H1 (cell line): ENCODE results near the gene LHX5.

Source experiments
- CBX8 ChIP-seq: fragments of 300-800, 300-1000 bp; sonication (generic); IDR thresholded peaks from 2 replicates; pipeline ENCODE4 v1.7.1; 2016; ENCODE audit warnings: low read depth, low read length, borderline replicate concordance
- CHD2 ChIP-seq: IDR thresholded peaks from 2 replicates; pipeline ENCODE4 v1.6.1; 2012; ENCODE audit warnings: low read length, improper control_type of control experiment
- EP300 ChIP-seq, 2 experiments: IDR thresholded peaks; 1 replicate in 1 of 2; 2 replicates in 1 of 2; pipeline ENCODE4 v1.6.1; 2011 to 2012; ENCODE audit warnings: low read depth in 2 of 2, low read length in 2 of 2, mild to moderate bottlenecking in 2 of 2, borderline replicate concordance in 1 of 2, inconsistent platforms in 1 of 2, moderate library complexity in 1 of 2
- EZH2 ChIP-seq: fragments of 200-600 bp; sonication (generic); IDR thresholded peaks from 2 replicates; pipeline ENCODE4 v1.7.1; 2012; ENCODE audit warnings: low read depth, mild to moderate bottlenecking, moderate library complexity, low read length, inconsistent platforms; ENCODE audit not compliant: severe bottlenecking
- HDAC2 ChIP-seq, 2 experiments: fragments of 300-600 bp in 1 of 2; sonication (generic) in 1 of 2; IDR thresholded peaks; 2 replicates each; pipeline ENCODE4 v1.6.1; 2011 to 2012; ENCODE audit warnings: low read depth in 2 of 2, low read length in 2 of 2, mild to moderate bottlenecking in 2 of 2, moderate library complexity in 2 of 2, borderline replicate concordance in 1 of 2, inconsistent platforms in 1 of 2
- JUND ChIP-seq: IDR thresholded peaks from 2 replicates; pipeline ENCODE4 v1.6.1; 2011; ENCODE audit warnings: mild to moderate bottlenecking, improper control_type of control experiment, low read length
- MAFK ChIP-seq: IDR thresholded peaks from 2 replicates; pipeline ENCODE4 v1.6.1; 2012; ENCODE audit warnings: low read depth, mild to moderate bottlenecking, improper control_type of control experiment, low read length
- NANOG ChIP-seq: IDR thresholded peaks from 2 replicates; pipeline ENCODE4 v1.6.1; 2011; ENCODE audit warnings: low read length, low read depth, mild to moderate bottlenecking, inconsistent platforms; ENCODE audit not compliant: insufficient read depth, poor library complexity, severe bottlenecking
- NRF1 ChIP-seq: IDR thresholded peaks from 2 replicates; pipeline ENCODE4 v1.6.1; 2011; ENCODE audit warnings: mild to moderate bottlenecking, low read depth, low read length, improper control_type of control experiment
- POLR2A ChIP-seq, 2 experiments: IDR thresholded peaks; 1 replicate in 1 of 2; 2 replicates in 1 of 2; pipeline ENCODE4 v1.6.1; 2011; ENCODE audit warnings: low read depth in 2 of 2, low read length in 2 of 2, mild to moderate bottlenecking in 2 of 2; ENCODE audit errors: control extremely low read depth in 1 of 2
- SIX5 ChIP-seq: IDR thresholded peaks from 2 replicates; pipeline ENCODE4 v1.6.1; 2011; ENCODE audit warnings: mild to moderate bottlenecking, low read depth, low read length
- YY1 ChIP-seq: IDR thresholded peaks from 2 replicates; pipeline ENCODE4 v1.6.1; 2011; ENCODE audit warnings: low read depth, mild to moderate bottlenecking, low read length
- TF ChIP-seq, protein P1 (sequence below), 3 experiments: IDR thresholded peaks; 1 replicate in 2 of 3; 2 replicates in 1 of 3; pipeline versions ENCODE4 v1.5.1 to v1.6.1; 2011; ENCODE audit warnings: low read length in 3 of 3, mild to moderate bottlenecking in 3 of 3, inconsistent platforms in 2 of 3, low read depth in 1 of 3, moderate library complexity in 1 of 3; ENCODE audit not compliant: insufficient read depth in 1 of 3; ENCODE audit errors: control extremely low read depth in 1 of 3

DNA sequence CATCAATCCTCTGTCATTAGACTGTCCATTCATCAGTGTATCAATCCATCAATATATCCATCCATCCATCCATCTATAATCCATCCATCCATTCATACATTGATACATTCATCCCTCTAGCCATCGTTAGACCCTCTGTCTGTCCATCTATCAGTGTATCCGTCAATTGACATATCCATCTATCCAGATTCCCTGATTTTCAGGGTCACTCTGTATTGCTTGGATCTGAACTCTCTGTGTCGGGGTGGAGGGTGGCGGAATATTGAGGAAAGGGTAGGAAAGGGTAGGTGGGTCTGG is 32.4 kb downstream of the LHX5 start:
- no peak for TF ChIP-seq EZH2
- no peak for TF ChIP-seq CHD2
- TF ChIP-seq, protein P1, sequence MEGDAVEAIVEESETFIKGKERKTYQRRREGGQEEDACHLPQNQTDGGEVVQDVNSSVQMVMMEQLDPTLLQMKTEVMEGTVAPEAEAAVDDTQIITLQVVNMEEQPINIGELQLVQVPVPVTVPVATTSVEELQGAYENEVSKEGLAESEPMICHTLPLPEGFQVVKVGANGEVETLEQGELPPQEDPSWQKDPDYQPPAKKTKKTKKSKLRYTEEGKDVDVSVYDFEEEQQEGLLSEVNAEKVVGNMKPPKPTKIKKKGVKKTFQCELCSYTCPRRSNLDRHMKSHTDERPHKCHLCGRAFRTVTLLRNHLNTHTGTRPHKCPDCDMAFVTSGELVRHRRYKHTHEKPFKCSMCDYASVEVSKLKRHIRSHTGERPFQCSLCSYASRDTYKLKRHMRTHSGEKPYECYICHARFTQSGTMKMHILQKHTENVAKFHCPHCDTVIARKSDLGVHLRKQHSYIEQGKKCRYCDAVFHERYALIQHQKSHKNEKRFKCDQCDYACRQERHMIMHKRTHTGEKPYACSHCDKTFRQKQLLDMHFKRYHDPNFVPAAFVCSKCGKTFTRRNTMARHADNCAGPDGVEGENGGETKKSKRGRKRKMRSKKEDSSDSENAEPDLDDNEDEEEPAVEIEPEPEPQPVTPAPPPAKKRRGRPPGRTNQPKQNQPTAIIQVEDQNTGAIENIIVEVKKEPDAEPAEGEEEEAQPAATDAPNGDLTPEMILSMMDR (IDR thresholded peaks at IDR 0.05; ENCODE audit: control extremely low read depth in 1 of 3, insufficient read depth in 1 of 3, low read depth in 1 of 3, low read length in 3 of 3): no peak
- TF ChIP-seq POLR2A (IDR thresholded peaks at IDR 0.05; ENCODE audit: control extremely low read depth in 1 of 2, low read depth in 2 of 2, low read length in 2 of 2): no peak
- no peak for TF ChIP-seq NANOG
- no peak for TF ChIP-seq NRF1
- no peak for TF ChIP-seq YY1
- TF ChIP-seq CBX8: no peak
- no peak for TF ChIP-seq HDAC2 (IDR thresholded peaks at IDR 0.05; ENCODE audit: borderline replicate concordance in 1 of 2, low read depth in 2 of 2, low read length in 2 of 2)
- TF ChIP-seq MAFK: no peak
- no peak for TF ChIP-seq JUND
- no peak for TF ChIP-seq SIX5
- no peak for TF ChIP-seq EP300 (IDR thresholded peaks at IDR 0.05; ENCODE audit: borderline replicate concordance in 1 of 2, low read depth in 2 of 2, low read length in 2 of 2)
